G401 (cell line): ENCODE results near the gene DTX4. TPM values are rescaled to one million over a fixed set of nuclear protein-coding genes. Genes with fewer than 3 reads are reported as not detected.

Experiments
- DNase-seq: peaks from one replicate; pipeline ENCODE4 v3.0.0-alpha.2; 2015; ENCODE audit warnings: low spot score
- in situ Hi-C: cut with HindIII; loops from 2 replicates; pipeline ENCODE4 v1.10.0; 2016; ENCODE audit warnings: low sequenced_read_pairs, mixed read lengths
- total RNA-seq: library from RNA; depleted of rRNA; stranded (reverse); fragments of >200 nt; shearing (Covaris generic); gene quantifications from 2 replicates; pipeline ENCODE4 v1.2.3, GENCODE V29; 2014

The DTX4 gene
- total RNA-seq, 1 experiment from 2014 or later, result 3.7 TPM

GRCh38 chr11:59187587-59187986, 15.7 kb downstream of the DTX4 start:
- in situ Hi-C loops, result no loop called here
- DNase-seq, result no peak

GRCh38 chr11:59188954-59189353, 17.0 kb downstream of the DTX4 start:
- no peak for DNase-seq
- in situ Hi-C loops, result no loop called here

- no peak for DNase-seq
- in situ Hi-C loops, result no loop called here
These were observed 18.1 kb downstream of the DTX4 start for GRCh38 chr11:59189986-59190385.

- in situ Hi-C loops, result no loop called here
These were observed 19.2 kb downstream of the DTX4 start for GRCh38 chr11:59191095-59191494.

GRCh38 chr11:59191890-59192289, 20.0 kb downstream of the DTX4 start:
- DNase-seq, result no peak
- in situ Hi-C loops, result no loop called here

More at GRCh38 chr11:59191095-59191494, 19.2 kb downstream of the DTX4 start:
- DNase-seq, result no peak

- in situ Hi-C loops, result no loop called here
These were observed 20.6 kb downstream of the DTX4 start for GRCh38 chr11:59192446-59193020.

GRCh38 chr11:59193587-59194130, 21.7 kb downstream of the DTX4 start:
- no peak for DNase-seq
- in situ Hi-C loops, result no loop called here

More at GRCh38 chr11:59192446-59193020, 20.6 kb downstream of the DTX4 start:
- DNase-seq, result no peak

- no peak for DNase-seq
- in situ Hi-C loops, result no loop called here
These were observed 23.7 kb downstream of the DTX4 start for GRCh38 chr11:59195586-59195985.

GRCh38 chr11:59196777-59197176, 24.8 kb downstream of the DTX4 start:
- in situ Hi-C loops, result no loop called here
- no peak for DNase-seq

- in situ Hi-C loops, result no loop called here
- peak; percentile 46 for DNase-seq
These were observed 26.1 kb downstream of the DTX4 start for GRCh38 chr11:59197991-59198390.

- DNase-seq, result no peak
- in situ Hi-C loops, result no loop called here
These were observed 26.8 kb downstream of the DTX4 start for GRCh38 chr11:59198726-59199125.

GRCh38 chr11:59199546-59200422, 27.9 kb downstream of the DTX4 start:
- in situ Hi-C loops, result no loop called here
- DNase-seq, result no peak

GRCh38 chr11:59200423-59200746, 28.5 kb downstream of the DTX4 start:
- in situ Hi-C loops, result no loop called here
- peak; percentile 25 for DNase-seq

- no peak for DNase-seq
- in situ Hi-C loops, result no loop called here
These were observed 29.4 kb downstream of the DTX4 start for GRCh38 chr11:59201353-59201752.

- DNase-seq, result no peak
These were observed 32.8 kb downstream of the DTX4 start for GRCh38 chr11:59204746-59205145.

GRCh38 chr11:59205648-59206047, 33.7 kb downstream of the DTX4 start:
- DNase-seq, result no peak
- in situ Hi-C loops, result no loop called here

More at GRCh38 chr11:59204746-59205145, 32.8 kb downstream of the DTX4 start:
- in situ Hi-C loops, result no loop called here

- in situ Hi-C loops, result no loop called here
- DNase-seq, result peak; percentile 33
These were observed 34.7 kb downstream of the DTX4 start for GRCh38 chr11:59206635-59207034.

- peak; percentile 62 for DNase-seq
- in situ Hi-C loops, result no loop called here
These were observed 36.1 kb downstream of the DTX4 start for GRCh38 chr11:59207988-59208451.

- in situ Hi-C loops, result no loop called here
- DNase-seq, result no peak
These were observed 37.0 kb downstream of the DTX4 start for GRCh38 chr11:59208956-59209355.

- in situ Hi-C loops, result no loop called here
- DNase-seq, result no peak
These were observed 40.3 kb downstream of the DTX4 start for GRCh38 chr11:59212222-59212621.
